HepG2 (cell line): ENCODE data around the gene RGP1. TPM values are rescaled to one million over a fixed set of nuclear protein-coding genes. Genes with fewer than 3 reads are reported as not detected.

ENCODE experiments used
- ATAC-seq: fragments of 200-7000 bp; cut with Tn5 transposase; 3 replicates; pipeline ENCODE4 v1.9.1; 2020; ENCODE audit warnings: mild to moderate bottlenecking, moderate library complexity
- BruUV-seq: library from RNA; stranded (reverse); fragments of 400-500 nt; replicated peaks from 2 replicates; lab custom pipeline; 2021; lab: Mats Ljungman, UMichigan
- CTCF ChIA-PET: fragments of 300-600 bp; formaldehyde crosslinking; extraction: SDS; loops from one replicate; lab custom pipeline; 2021; ENCODE audit warnings: low total read pairs, inconsistent platforms, low intra/inter-chr PET ratio; lab: Yijun Ruan, JAX
- POLR2A ChIA-PET: fragments of 350-600 bp; sonication (Branson Sonifier 250); formaldehyde crosslinking; loops from one replicate; lab custom pipeline; 2020; ENCODE audit warnings: antibody characterized with exemption, inconsistent platforms; lab: Yijun Ruan, JAX
- DNase-seq: peaks from one replicate; pipeline ENCODE4 v3.0.0-alpha.2; 2015; ENCODE audit warnings: low spot score
- FAIRE-seq: peaks from 3 replicates; lab custom pipeline; 2011; peaks lifted over from hg19 to GRCh38; lab: Jason Lieb, UNC
- H2AFZ ChIP-seq: one replicate; pipeline ENCODE4 v1.6.1; 2011; ENCODE audit warnings: low read length, inconsistent platforms
- H3K27ac ChIP-seq: fragments of 300-600 bp; 3 replicates; pipeline ENCODE4 v1.8.0; 2011; ENCODE audit warnings: mixed run types, mild to moderate bottlenecking, mixed read lengths, low read length, inconsistent platforms; ENCODE audit not compliant: insufficient read depth; ENCODE audit errors: extremely low read length
- H3K27me3 ChIP-seq, 2 experiments: fragments of 200-600 bp in 1 of 2; 2 replicates in 1 of 2; 3 replicates in 1 of 2; pipeline versions ENCODE4 v1.6.0 to v1.8.0; 2011; ENCODE audit warnings: low read length in 2 of 2, mild to moderate bottlenecking in 2 of 2, moderate library complexity in 2 of 2, inconsistent platforms in 1 of 2; ENCODE audit not compliant: insufficient read depth in 2 of 2, control insufficient read depth in 1 of 2
- H3K36me3 ChIP-seq, 2 experiments: fragments of 200-600 bp in 1 of 2; replicated peaks in 1 of 2; 2 replicates in 1 of 2; 3 replicates in 1 of 2; pipeline versions ENCODE4 v1.5.1 to v1.8.0; 2011; ENCODE audit warnings: low read length in 2 of 2, inconsistent platforms in 1 of 2; ENCODE audit not compliant: insufficient read depth in 2 of 2, control insufficient read depth in 1 of 2
- H3K4me1 ChIP-seq: 2 replicates; pipeline ENCODE4 v1.5.1; 2012; ENCODE audit warnings: low read length, inconsistent platforms; ENCODE audit not compliant: insufficient read depth
- H3K4me2 ChIP-seq: 2 replicates; pipeline ENCODE4 v1.6.0; 2011; ENCODE audit warnings: low read depth, low read length, inconsistent platforms
- H3K4me3 ChIP-seq, 3 experiments: fragments of 200-600 bp in 1 of 3; sonication (generic), shearing (Covaris generic) in 1 of 3; replicated peaks in 1 of 3; 2 replicates each; pipeline ENCODE4 v1.5.1; 2011 to 2016; ENCODE audit warnings: low read length in 3 of 3, inconsistent platforms in 2 of 3, low read depth in 2 of 3, mild to moderate bottlenecking in 2 of 3, control low read depth in 1 of 3, mixed read lengths in 1 of 3; ENCODE audit not compliant: insufficient read depth in 1 of 3
- H3K79me2 ChIP-seq: one replicate; pipeline ENCODE4 v1.6.1; 2011; ENCODE audit warnings: low read length, inconsistent platforms; ENCODE audit not compliant: insufficient read depth
- H3K9ac ChIP-seq: 2 replicates; pipeline ENCODE4 v1.6.0; 2011; ENCODE audit warnings: mild to moderate bottlenecking, low read depth, low read length, inconsistent platforms; ENCODE audit not compliant: insufficient read depth
- H3K9me3 ChIP-seq: 2 replicates; pipeline ENCODE4 v1.5.1; 2012; ENCODE audit warnings: mild to moderate bottlenecking, low read length
- H4K20me1 ChIP-seq: 2 replicates; pipeline ENCODE4 v1.6.0; 2011; ENCODE audit warnings: inconsistent platforms, mild to moderate bottlenecking, low read length, moderate library complexity; ENCODE audit not compliant: insufficient read depth
- BCL3 ChIP-seq: sonication (generic); formaldehyde crosslinking; IDR thresholded peaks from 2 replicates; pipeline ENCODE4 v1.5.1; 2020; ENCODE audit warnings: mild to moderate bottlenecking, missing genetic modification reagents, moderate library complexity
- DPF2 ChIP-seq: sonication (generic); formaldehyde crosslinking; IDR thresholded peaks from 2 replicates; pipeline ENCODE4 v1.4.0; 2020; ENCODE audit warnings: mild to moderate bottlenecking, low read depth, missing genetic modification reagents, borderline replicate concordance
- PAWR ChIP-seq: sonication (generic); formaldehyde crosslinking; IDR thresholded peaks from 2 replicates; pipeline ENCODE4 v1.4.0; 2020; ENCODE audit warnings: missing genetic modification reagents, mild to moderate bottlenecking, borderline replicate concordance
- SIN3B ChIP-seq: fragments of 150-350 bp; IDR thresholded peaks from 2 replicates; pipeline ENCODE4 v1.6.1; 2014; ENCODE audit warnings: low read length
- ZNF263 ChIP-seq: sonication (generic); formaldehyde crosslinking; IDR thresholded peaks from 2 replicates; pipeline ENCODE4 v1.4.0; 2020; ENCODE audit warnings: missing genetic modification reagents
- ZNF780A ChIP-seq: sonication (generic); formaldehyde crosslinking; IDR thresholded peaks from 2 replicates; pipeline ENCODE4 v1.8.0; 2022; ENCODE audit warnings: mild to moderate bottlenecking, missing genetic modification reagents, moderate library complexity
- WGBS: methylation state at CpG from one replicate; pipeline ENCODE4 v1.1.6; 2017; ENCODE audit warnings: low lambda C conversion rate; 5-methylcytosine and 5-hydroxymethylcytosine counted together
- in situ Hi-C: cut with HindIII; loops from 2 replicates; pipeline ENCODE4 v1.10.0; 2017; ENCODE audit warnings: low pct_unique_long_range_greater_than_20kb; ENCODE audit not compliant: extremely low pct_ligation_motif_present
- intact Hi-C: fragments of 100-400 bp; cut with micrococcal nuclease; formaldehyde crosslinking; loops from one replicate; pipeline ENCODE4 v1.10.0; 2022; ENCODE audit not compliant: unreplicated experiment
- polyA plus RNA-seq, 8 experiments: library from polyadenylated mRNA; depleted of rRNA in 3 of 8; stranded (reverse) in 7 of 8; unstranded in 1 of 8; fragments of >200 nt; fragmentation: Illumina TruSeq in 4 of 8; extraction: Trizol in 4 of 8; gene quantifications; 2 replicates each; pipeline versions ENCODE4 v1.2.1 to v1.2.3, GENCODE V29; 2011 to 2016; ENCODE audit warnings: low read depth in 4 of 8, missing spikeins in 1 of 8, mixed read lengths in 1 of 8; ENCODE audit not compliant: insufficient read depth in 1 of 8
- total RNA-seq, 5 experiments: library from RNA; depleted of rRNA; stranded (reverse); fragments of >200 nt; fragmentation: Illumina TruSeq; extraction: Trizol; gene quantifications; 2 replicates each; pipeline ENCODE4 v1.2.3, GENCODE V29; 2016; ENCODE audit warnings: low read depth in 1 of 5

Gene RGP1
- total and polyA plus RNA-seq, 2 of the 13 experiments (the other 11 are each of a cell fraction or from before 2014, with no cell fraction given) = 12.7 to 21.0 TPM

GRCh38 chr9:35791297-35791921 is 42.3 kb downstream of the RGP1 start, which contains the start of gene NPR2:
TSS of gene NPR2 (plus strand) at chr9:35791591. CDS start at chr9:35792409, 818 bp downstream.
- no peaks in the 10 kb centered on the region for H4K20me1 ChIP-seq
- no peak within 1 kb of the TSS for H3K4me3 ChIP-seq
- no peak for ATAC-seq
- intact Hi-C loops = loop anchor here (2.0 kb wide), 2 partner anchors 35 to 91 kb away; no protein-coding TSS in a partner anchor
- 96% methylated on average over 64 of the region's 64 CpGs for WGBS
- TF ChIP-seq BCL3 (CRISPR knock-in tag) = no peak
- no peak for TF ChIP-seq SIN3B
- TF ChIP-seq ZNF780A = no peak
- TF ChIP-seq DPF2 = no peak
- no peak for TF ChIP-seq ZNF263 (CRISPR knock-in tag)
- TF ChIP-seq PAWR (CRISPR knock-in tag) = no peak
- no peak for FAIRE-seq
- H3K9me3 ChIP-seq = no peaks in the 10 kb centered on the region
- H3K27me3 ChIP-seq = no peaks in the 10 kb centered on the region
- H3K9ac ChIP-seq = no peak within 1 kb of the TSS
- no peak for DNase-seq
- H3K79me2 ChIP-seq = no peaks in the 10 kb centered on the region
- ChIA-PET POLR2A (no interaction called here), CTCF (interaction anchor here (2.4 kb wide), 1 partner anchor 34 kb away, joined by 12 read pairs; no protein-coding TSS in a partner anchor)
- in situ Hi-C loops = no loop called here
- H3K4me1 ChIP-seq = no peaks in the 10 kb centered on the region; the same call in 1 of the 2 replicates
- no peak within 1 kb of the TSS for H3K4me2 ChIP-seq
- no peak within 1 kb of the TSS for H2AFZ ChIP-seq
- BruUV-seq = no TSS peak
- H3K27ac ChIP-seq = no peak within 1 kb of the TSS
- peaks cover 1 to 6% of the 10 kb centered on the region in 2 experiments; a peak in 3 of 5 replicates for H3K36me3 ChIP-seq
